Uterus (tissue), 4 donors: ENCODE data around the gene FCGBP. TPM values are rescaled to one million over a fixed set of nuclear protein-coding genes. Genes with fewer than 3 reads are reported as not detected.

ENCODE experiments used
- DNase-seq, 2 donors: peaks; one replicate each; pipeline ENCODE4 v3.0.0-alpha.2; 2019 to 2020
- H3K27ac ChIP-seq, 2 donors: fragments of 200-600 bp; sonication (generic); 1 replicate in 1 of 2; 2 replicates in 1 of 2; pipeline ENCODE4 v1.5.1; 2016 to 2018
- H3K27me3 ChIP-seq, 2 donors: fragments of 200-600 bp; sonication (generic); one replicate each; pipeline ENCODE4 v1.5.1; 2018 to 2019; ENCODE audit warnings: control low read depth in 1 of 2
- H3K36me3 ChIP-seq, 2 donors: fragments of 200-600 bp; sonication (generic); one replicate each; pipeline ENCODE4 v1.5.1; 2019; ENCODE audit warnings: control low read depth in 1 of 2
- H3K4me1 ChIP-seq, 2 donors: fragments of 200-600 bp; sonication (generic); one replicate each; pipeline ENCODE4 v1.5.1; 2018 to 2019; ENCODE audit warnings: control low read depth in 1 of 2
- H3K4me3 ChIP-seq, 2 donors: fragments of 200-600 bp; sonication (generic); 1 replicate in 1 of 2; 2 replicates in 1 of 2; pipeline ENCODE4 v1.5.1; 2018 to 2019; ENCODE audit warnings: mild to moderate bottlenecking in 1 of 2
- H3K9me3 ChIP-seq, 2 donors: fragments of 200-600 bp; sonication (generic); one replicate each; pipeline ENCODE4 v1.5.1; 2019; ENCODE audit warnings: control low read depth in 1 of 2
- CTCF ChIP-seq, 4 experiments: fragments of 200-600 bp in 2 of 4; fragments of 450-650 bp in 2 of 4; sonication (generic) in 2 of 4; IDR thresholded peaks; one replicate each; pipeline ENCODE4 v1.5.1; 2016 to 2019; ENCODE audit warnings: antibody characterized with exemption in 4 of 4, mild to moderate bottlenecking in 2 of 4, moderate library complexity in 1 of 4
- POLR2A ChIP-seq, 2 donors: fragments of 450-650 bp; IDR thresholded peaks; one replicate each; pipeline ENCODE4 v1.6.1; 2016; ENCODE audit warnings: antibody characterized with exemption in 2 of 2, mild to moderate bottlenecking in 1 of 2, moderate library complexity in 1 of 2
- intact Hi-C: fragments of 100-400 bp; cut with DNase I; formaldehyde crosslinking; loops from one replicate; pipeline ENCODE4 v1.15.1; 2023; ENCODE audit warnings: low total_unique reads
- total RNA-seq, 4 donors: library from RNA; depleted of rRNA in 3 of 4; stranded (reverse); fragments of >200 nt in 3 of 4; gene quantifications; one replicate each; pipeline versions ENCODE4 v1.1.0 to v1.2.4, GENCODE V29; 2014 to 2023
- donor health status: DM: yes; HTN: yes; CAD: no.

Gene FCGBP
- total RNA-seq, 4 donors from 2014 or later = 3.8 to 34.7 (median 11.4) TPM

- no peaks in the 10 kb centered on the region for H3K27me3 ChIP-seq
- intact Hi-C loops = no loop called here
- DNase-seq = no peak
- no peaks in the 10 kb centered on the region for H3K9me3 ChIP-seq
- no peak for TF ChIP-seq POLR2A (IDR thresholded peaks at IDR 0.05)
- TF ChIP-seq CTCF (IDR thresholded peaks at IDR 0.05) = no peak
- no peaks in the 10 kb centered on the region for H3K4me1 ChIP-seq
- no peak overlapping the region for H3K27ac ChIP-seq
- no peaks in the 10 kb centered on the region for H3K36me3 ChIP-seq
- no peak overlapping the region for H3K4me3 ChIP-seq
These were observed 8.2 kb downstream of the FCGBP start for GRCh38 chr19:39926170-39926760.

GRCh38 chr19:39924952-39925351, 9.5 kb downstream of the FCGBP start:
- no peaks in the 10 kb centered on the region for H3K9me3 ChIP-seq
- TF ChIP-seq CTCF (IDR thresholded peaks at IDR 0.05) = no peak
- TF ChIP-seq POLR2A (IDR thresholded peaks at IDR 0.05) = no peak
- no peak overlapping the region for H3K27ac ChIP-seq
- no peaks in the 10 kb centered on the region for H3K36me3 ChIP-seq
- DNase-seq = no peak
- H3K4me3 ChIP-seq = no peak overlapping the region
- no peaks in the 10 kb centered on the region for H3K4me1 ChIP-seq
- no peaks in the 10 kb centered on the region for H3K27me3 ChIP-seq
- intact Hi-C loops = no loop called here

GRCh38 chr19:39924389-39924788, 10.0 kb downstream of the FCGBP start:
- Histone ChIP-seq H3K27ac (no peak overlapping the region), H3K9me3 (no peaks in the 10 kb centered on the region), H3K4me3 (no peak overlapping the region), H3K27me3 (no peaks in the 10 kb centered on the region), H3K4me1 (no peaks in the 10 kb centered on the region), H3K36me3 (no peaks in the 10 kb centered on the region)
- DNase-seq = no peak
- TF ChIP-seq POLR2A (IDR thresholded peaks at IDR 0.05) (no peak), CTCF (IDR thresholded peaks at IDR 0.05) (no peak)
- intact Hi-C loops = no loop called here

GRCh38 chr19:39923862-39924261, 10.6 kb downstream of the FCGBP start:
- no peaks in the 10 kb centered on the region for H3K36me3 ChIP-seq
- H3K27me3 ChIP-seq = no peaks in the 10 kb centered on the region
- H3K27ac ChIP-seq = no peak overlapping the region
- no peaks in the 10 kb centered on the region for H3K4me1 ChIP-seq
- H3K9me3 ChIP-seq = no peaks in the 10 kb centered on the region
- TF ChIP-seq POLR2A (IDR thresholded peaks at IDR 0.05) (no peak), CTCF (IDR thresholded peaks at IDR 0.05) (no peak)
- H3K4me3 ChIP-seq = no peak overlapping the region
- DNase-seq = no peak
- intact Hi-C loops = no loop called here

- no peaks in the 10 kb centered on the region for H3K36me3 ChIP-seq
- no peaks in the 10 kb centered on the region for H3K27me3 ChIP-seq
- TF ChIP-seq CTCF (IDR thresholded peaks at IDR 0.05) (no peak), POLR2A (IDR thresholded peaks at IDR 0.05) (no peak)
- H3K9me3 ChIP-seq = no peaks in the 10 kb centered on the region
- no peak overlapping the region for H3K27ac ChIP-seq
- H3K4me3 ChIP-seq = no peak overlapping the region
- intact Hi-C loops = no loop called here
- DNase-seq = no peak
- H3K4me1 ChIP-seq = no peaks in the 10 kb centered on the region
These were observed 14.5 kb downstream of the FCGBP start for GRCh38 chr19:39919976-39920375.
